Ishikawa (cell line): ENCODE results near the gene MRPS10.

ENCODE experiments used
- CEBPB ChIP-seq: IDR thresholded peaks from 2 replicates; pipeline ENCODE4 v1.6.1; 2012
- MAX ChIP-seq: IDR thresholded peaks from 2 replicates; pipeline ENCODE4 v1.6.1; 2012
- TAF1 ChIP-seq: IDR thresholded peaks from 2 replicates; pipeline ENCODE4 v1.6.1; 2012; ENCODE audit warnings: low read depth, mild to moderate bottlenecking
- USF1 ChIP-seq: IDR thresholded peaks from 2 replicates; pipeline ENCODE4 v1.6.1; 2012
- YY1 ChIP-seq: IDR thresholded peaks from 2 replicates; pipeline ENCODE4 v1.6.1; 2012; ENCODE audit warnings: low read depth

GRCh38 chr6:42241915-42242314 is 24.3 kb upstream of the MRPS10 start:
- TF ChIP-seq USF1 = no peak
- TF ChIP-seq TAF1 = no peak
- no peak for TF ChIP-seq MAX
- TF ChIP-seq YY1 = no peak
- no peak for TF ChIP-seq CEBPB
